ENCODE measurements around the gene ADAMTS19.

Gene ADAMTS19

GRCh38 chr5:129770024-129770820 lies 310.1 kb downstream of the ADAMTS19 start:
- no peak for DNase-seq

- peak; percentile 59 for DNase-seq
Measured at GRCh38 chr5:129771058-129771838, 311.1 kb downstream of the ADAMTS19 start.

GRCh38 chr5:129773376-129773775 lies 313.3 kb downstream of the ADAMTS19 start:
- no peak for DNase-seq

- DNase-seq, result no peak
Measured at GRCh38 chr5:129781594-129781993, 321.5 kb downstream of the ADAMTS19 start.
